ENCODE measurements around the gene NDST1.

NDST1 gene

GRCh38 chr5:150575745-150576448 lies 68.0 kb downstream of the NDST1 start:
- H3K4me3 ChIP-seq, result no peak overlapping the region
- H3K27ac ChIP-seq, result no peak overlapping the region

GRCh38 chr5:150576449-150576949 lies 68.6 kb downstream of the NDST1 start:
- Histone ChIP-seq H3K4me3 (no peak overlapping the region), H3K27ac (no peak overlapping the region)

GRCh38 chr5:150577378-150578139 lies 69.6 kb downstream of the NDST1 start:
- H3K4me3 ChIP-seq, result no peak overlapping the region
- no peak overlapping the region for H3K27ac ChIP-seq

GRCh38 chr5:150578781-150579461 lies 71.0 kb downstream of the NDST1 start:
- Histone ChIP-seq H3K27ac (no peak overlapping the region), H3K4me3 (no peak overlapping the region)

GRCh38 chr5:150579462-150580400 lies 71.8 kb downstream of the NDST1 start:
- H3K27ac ChIP-seq, result no peak overlapping the region
- H3K4me3 ChIP-seq, result no peak overlapping the region

- H3K4me3 ChIP-seq, result no peak overlapping the region
- H3K27ac ChIP-seq, result no peak overlapping the region
These were observed 73.0 kb downstream of the NDST1 start for GRCh38 chr5:150580917-150581316.

- H3K27ac ChIP-seq, result no peak overlapping the region
- no peak overlapping the region for H3K4me3 ChIP-seq
These were observed 74.5 kb downstream of the NDST1 start for GRCh38 chr5:150582241-150583109.

- Histone ChIP-seq H3K27ac (no peak overlapping the region), H3K4me3 (no peak overlapping the region)
These were observed 75.8 kb downstream of the NDST1 start for GRCh38 chr5:150583541-150584225.

- no peak overlapping the region for H3K4me3 ChIP-seq
- no peak overlapping the region for H3K27ac ChIP-seq
These were observed 76.8 kb downstream of the NDST1 start for GRCh38 chr5:150584556-150585335.

- H3K4me3 ChIP-seq, result no peak overlapping the region
- H3K27ac ChIP-seq, result no peak overlapping the region
These were observed 77.9 kb downstream of the NDST1 start for GRCh38 chr5:150585781-150586341.

- H3K27ac ChIP-seq, result no peak overlapping the region
- H3K4me3 ChIP-seq, result no peak overlapping the region
These were observed 79.1 kb downstream of the NDST1 start for GRCh38 chr5:150587016-150587415.

- no peak overlapping the region for H3K4me3 ChIP-seq
- peak overlapping the region in 1 of 21 experiments; percentile 60 for H3K27ac ChIP-seq
These were observed 80.1 kb downstream of the NDST1 start for GRCh38 chr5:150587856-150588595.

GRCh38 chr5:150588596-150588890 lies 80.6 kb downstream of the NDST1 start:
- H3K4me3 ChIP-seq, result no peak overlapping the region
- no peak overlapping the region for H3K27ac ChIP-seq

GRCh38 chr5:150589862-150590601 lies 82.1 kb downstream of the NDST1 start:
- no peak overlapping the region for H3K4me3 ChIP-seq
- H3K27ac ChIP-seq, result peak overlapping the region in 9 of 21 experiments; percentile 0 to 60 (median 49)

- H3K27ac ChIP-seq, result peak overlapping the region in 4 of 21 experiments; percentile 28 to 60 (median 55)
- H3K4me3 ChIP-seq, result no peak overlapping the region
These were observed 83.2 kb downstream of the NDST1 start for GRCh38 chr5:150590979-150591695.

Data from skin epidermis (tissue), 12 donors.